ENCODE data around the gene INHBE.

Gene INHBE

GRCh38 chr12:57462912-57463253 is 7.8 kb downstream of the INHBE start:
- Histone ChIP-seq H3K4me2 (ENCODE audit: low read depth, low read length, poor library complexity, severe bottlenecking) (no peak overlapping the region), H3K9ac (ENCODE audit: low read length) (no peak overlapping the region), H3K9me3 (ENCODE audit: insufficient read depth, low read length) (no peaks in the 10 kb centered on the region), H3K79me2 (ENCODE audit: insufficient read depth, low read length) (no peaks in the 10 kb centered on the region; the same call in 1 of the 2 replicates), H3K4me3 (ENCODE audit: insufficient read depth, low read length, poor library complexity, severe bottlenecking) (no peak overlapping the region), H4K20me1 (ENCODE audit: low read depth, low read length) (no peaks in the 10 kb centered on the region), H3K9me2 (replicated peaks; ENCODE audit: insufficient read depth, low read length) (no peaks in the 10 kb centered on the region), H2AFZ (ENCODE audit: low read depth, low read length, severe bottlenecking) (no peak overlapping the region), H3F3A (ENCODE audit: insufficient read depth) (peaks cover 14% of the 10 kb centered on the region), H3K36me3 (ENCODE audit: low read length) (no peaks in the 10 kb centered on the region), H3K27me3 (ENCODE audit: low read length) (no peaks in the 10 kb centered on the region), H3K27ac (ENCODE audit: low read depth, low read length) (no peak overlapping the region)
- TF ChIP-seq CTCF (IDR thresholded peaks at IDR 0.05; ENCODE audit: insufficient read depth, low read length, poor library complexity, severe bottlenecking) (no peak), EZH2phosphoT487 (conservative IDR thresholded peaks at IDR 0.05; ENCODE audit: low read length) (no peak)

GRCh38 chr12:57464569-57464968 is 9.5 kb downstream of the INHBE start:
- H3K27me3 ChIP-seq (ENCODE audit: low read length) = no peaks in the 10 kb centered on the region
- H4K20me1 ChIP-seq (ENCODE audit: low read depth, low read length) = no peaks in the 10 kb centered on the region
- H3K9me3 ChIP-seq (ENCODE audit: insufficient read depth, low read length) = no peaks in the 10 kb centered on the region
- H3K27ac ChIP-seq (ENCODE audit: low read depth, low read length) = no peak overlapping the region
- H3K79me2 ChIP-seq (ENCODE audit: insufficient read depth, low read length) = no peaks in the 10 kb centered on the region; the same call in 1 of the 2 replicates
- no peak overlapping the region for H3K4me3 ChIP-seq (ENCODE audit: insufficient read depth, low read length, poor library complexity, severe bottlenecking)
- TF ChIP-seq CTCF (IDR thresholded peaks at IDR 0.05; ENCODE audit: insufficient read depth, low read length, poor library complexity, severe bottlenecking) (no peak), EZH2phosphoT487 (conservative IDR thresholded peaks at IDR 0.05; ENCODE audit: low read length) (no peak)
- no peaks in the 10 kb centered on the region for H3K36me3 ChIP-seq (ENCODE audit: low read length)
- no peak overlapping the region for H3K9ac ChIP-seq (ENCODE audit: low read length)
- H3F3A ChIP-seq (ENCODE audit: insufficient read depth) = peaks cover 9% of the 10 kb centered on the region
- H3K4me2 ChIP-seq (ENCODE audit: low read depth, low read length, poor library complexity, severe bottlenecking) = no peak overlapping the region
- no peaks in the 10 kb centered on the region for H3K9me2 ChIP-seq (replicated peaks; ENCODE audit: insufficient read depth, low read length)
- no peak overlapping the region for H2AFZ ChIP-seq (ENCODE audit: low read depth, low read length, severe bottlenecking)

- H3F3A ChIP-seq (ENCODE audit: insufficient read depth) = peaks cover 8% of the 10 kb centered on the region
- H3K9me3 ChIP-seq (ENCODE audit: insufficient read depth, low read length) = no peaks in the 10 kb centered on the region
- H3K36me3 ChIP-seq (ENCODE audit: low read length) = no peaks in the 10 kb centered on the region
- H3K79me2 ChIP-seq (ENCODE audit: insufficient read depth, low read length) = no peaks in the 10 kb centered on the region; the same call in 1 of the 2 replicates
- no peaks in the 10 kb centered on the region for H3K9me2 ChIP-seq (replicated peaks; ENCODE audit: insufficient read depth, low read length)
- TF ChIP-seq CTCF (IDR thresholded peaks at IDR 0.05; ENCODE audit: insufficient read depth, low read length, poor library complexity, severe bottlenecking) (no peak), EZH2phosphoT487 (conservative IDR thresholded peaks at IDR 0.05; ENCODE audit: low read length) (no peak)
- no peak overlapping the region for H3K4me3 ChIP-seq (ENCODE audit: insufficient read depth, low read length, poor library complexity, severe bottlenecking)
- H3K4me2 ChIP-seq (ENCODE audit: low read depth, low read length, poor library complexity, severe bottlenecking) = no peak overlapping the region
- no peak overlapping the region for H3K27ac ChIP-seq (ENCODE audit: low read depth, low read length)
- no peak overlapping the region for H3K9ac ChIP-seq (ENCODE audit: low read length)
- H2AFZ ChIP-seq (ENCODE audit: low read depth, low read length, severe bottlenecking) = no peak overlapping the region
- H3K27me3 ChIP-seq (ENCODE audit: low read length) = no peaks in the 10 kb centered on the region
- H4K20me1 ChIP-seq (ENCODE audit: low read depth, low read length) = no peaks in the 10 kb centered on the region
These were observed 10.1 kb downstream of the INHBE start for GRCh38 chr12:57465030-57465746.
